Activated CD4-positive, alpha-beta T cell treated with anti-CD3 and anti-CD28 coated beads, Interleukin-2, amount 50 U/mL, for 4 hours (primary cell): ENCODE measurements around the gene ADI1.

ENCODE experiments used
- DNase-seq, 2 experiments: peaks; one replicate each; pipeline ENCODE4 v3.0.0-alpha.2; 2020

ADI1 gene, protein sequence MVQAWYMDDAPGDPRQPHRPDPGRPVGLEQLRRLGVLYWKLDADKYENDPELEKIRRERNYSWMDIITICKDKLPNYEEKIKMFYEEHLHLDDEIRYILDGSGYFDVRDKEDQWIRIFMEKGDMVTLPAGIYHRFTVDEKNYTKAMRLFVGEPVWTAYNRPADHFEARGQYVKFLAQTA

DNA sequence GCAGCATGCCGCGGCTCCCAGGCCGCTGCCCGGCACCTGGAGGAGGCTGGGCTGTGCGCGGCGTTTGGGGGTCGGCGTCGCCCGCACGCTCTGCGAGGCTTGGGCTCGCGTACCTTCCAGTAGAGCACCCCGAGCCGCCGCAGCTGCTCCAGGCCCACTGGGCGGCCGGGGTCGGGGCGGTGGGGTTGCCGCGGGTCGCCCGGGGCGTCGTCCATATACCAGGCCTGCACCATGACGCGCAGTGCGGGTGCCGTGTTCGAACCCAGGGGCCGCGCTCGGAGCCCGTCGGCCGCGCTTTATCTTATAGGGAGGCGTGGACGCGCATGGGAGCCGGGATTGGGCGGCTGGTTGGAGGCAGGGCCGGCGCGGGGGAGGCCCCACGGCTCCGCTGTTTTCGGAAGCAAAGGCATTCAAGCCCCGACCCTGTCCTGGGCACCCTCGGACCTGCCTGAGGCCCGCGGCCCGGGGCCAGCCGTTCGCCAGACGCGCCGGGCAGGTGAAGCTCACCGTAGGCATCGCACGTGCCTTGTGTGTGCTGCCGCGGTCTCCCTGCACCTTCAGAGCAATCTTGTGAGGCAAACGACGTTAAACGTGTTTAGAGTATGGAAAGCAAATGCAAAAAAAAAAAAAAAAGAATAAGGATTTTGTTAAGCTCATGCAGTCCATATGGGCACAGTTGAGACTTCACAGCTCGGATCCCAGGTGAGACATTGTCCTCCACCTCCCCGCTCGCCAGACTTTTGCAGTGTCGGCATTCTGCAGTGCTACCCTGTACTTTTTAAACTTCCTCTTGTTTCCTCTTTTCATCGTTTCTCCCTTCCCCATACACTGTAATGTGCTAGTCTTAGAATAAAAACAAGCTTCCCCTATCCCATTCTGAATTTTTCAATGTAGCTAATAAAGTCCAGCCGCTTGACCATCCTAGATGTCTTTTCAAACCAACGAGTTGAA, at the start of gene ADI1:
ADI1 (minus strand) TSS at position 277 of the 951 bp plus-strand sequence; CDS start at position 233, 44 bp downstream.
- peak; percentile 63 to 69 for DNase-seq

DNA sequence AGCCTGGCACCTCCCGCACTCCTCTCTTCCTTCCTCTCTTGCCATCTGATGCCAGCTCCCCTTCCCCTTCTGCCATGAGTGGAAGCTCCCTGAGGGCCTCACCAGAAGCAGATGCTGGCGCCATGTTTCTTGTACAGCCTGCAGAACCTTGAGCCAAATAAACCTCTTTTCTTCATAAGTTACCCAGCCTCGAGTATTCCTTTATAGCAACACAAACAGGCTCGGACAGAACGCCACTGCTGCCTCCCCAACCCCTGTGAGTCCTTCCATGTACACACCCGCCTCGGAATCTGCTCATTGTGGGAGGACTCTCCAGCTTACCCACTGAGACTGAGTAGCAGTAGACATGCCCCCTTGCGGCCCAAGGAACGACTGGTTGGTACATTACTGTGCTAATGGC, 47.5 kb upstream of the ADI1 start:
- DNase-seq = no peak

DNA sequence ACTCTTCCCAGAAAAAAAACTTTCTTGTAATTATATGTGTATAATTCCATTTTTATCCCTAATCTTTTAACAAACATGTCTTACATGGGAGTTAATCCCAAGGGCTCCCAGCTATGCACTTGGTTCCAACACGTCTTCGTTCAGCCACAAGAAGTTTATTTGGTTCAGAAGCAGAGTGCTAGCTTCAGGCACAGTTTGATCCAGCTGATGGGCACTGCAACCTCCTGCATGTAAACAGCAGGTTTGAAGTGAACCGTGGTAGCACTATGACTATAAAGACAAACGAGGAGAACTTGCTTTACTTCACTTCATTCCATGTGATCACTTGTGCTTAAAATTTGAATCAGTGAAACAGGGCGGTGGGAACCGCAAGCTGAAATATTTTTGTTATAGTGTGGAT, 45.8 kb upstream of the ADI1 start:
- no peak for DNase-seq

DNA sequence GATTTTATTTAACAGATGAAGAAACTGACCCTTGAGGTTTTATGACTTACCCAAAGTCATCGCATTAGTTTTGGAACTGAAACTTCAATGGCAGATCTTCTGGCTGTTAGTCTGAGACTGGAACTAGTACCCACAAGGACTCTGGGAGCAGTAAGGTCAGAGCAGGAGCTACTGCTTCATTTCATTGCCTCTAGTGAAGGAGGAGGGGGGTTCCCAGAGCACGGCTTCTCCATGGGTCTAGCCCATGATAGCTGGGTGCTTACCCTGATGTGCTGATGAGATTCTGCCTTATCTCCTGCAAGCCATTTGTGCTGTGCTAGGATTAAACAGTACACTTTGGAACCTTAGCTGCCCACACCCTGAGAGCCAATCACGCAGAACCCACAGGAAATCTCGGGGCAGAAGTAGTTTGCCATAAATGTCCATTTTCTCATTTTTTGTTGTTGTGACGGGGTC, 44.2 kb upstream of the ADI1 start:
- no peak for DNase-seq

DNA sequence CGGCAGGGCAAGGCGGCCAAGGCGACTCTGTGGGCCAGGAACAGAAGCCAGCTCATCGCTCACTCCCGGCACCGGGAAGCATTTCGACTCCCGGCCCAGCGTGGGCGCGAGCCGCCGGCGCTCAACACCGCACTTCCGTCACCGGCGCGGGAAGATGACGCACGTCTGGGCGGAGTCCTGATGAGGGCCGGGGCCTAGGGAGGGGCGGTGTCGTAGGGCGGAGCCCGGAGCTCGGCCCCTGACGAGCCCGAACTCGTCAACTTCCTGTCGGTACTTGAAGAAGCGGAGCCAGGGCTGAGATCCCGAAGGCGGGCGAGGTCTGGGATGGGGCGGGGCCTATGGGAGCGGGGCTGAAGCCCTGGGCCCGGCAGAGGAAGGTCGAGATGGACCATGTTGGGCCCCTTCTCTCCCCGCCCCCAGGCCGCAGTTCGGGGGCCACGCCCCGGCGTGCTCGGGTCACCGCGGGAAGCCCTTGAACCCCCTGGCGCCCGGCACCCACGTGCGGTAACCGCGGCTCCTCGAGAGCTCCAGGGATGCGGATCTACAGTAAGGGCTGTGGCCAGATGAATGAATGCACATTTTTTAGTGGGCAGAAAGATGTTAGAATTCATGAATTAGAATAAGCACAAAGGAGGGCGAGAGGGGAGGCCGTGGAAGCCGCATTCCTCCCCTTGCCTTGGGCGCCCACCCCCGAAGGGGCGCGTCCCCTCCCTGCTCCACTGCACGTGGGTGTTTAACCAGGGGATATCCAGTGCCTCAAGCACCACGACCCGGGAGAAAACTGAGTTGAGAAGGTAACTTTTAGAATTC, 39.1 kb upstream of the ADI1 start, which contains the start of gene RNASEH1:
RNASEH1 (minus strand) TSS at position 129 of the 810 bp plus-strand sequence; CDS start at position 56, 73 bp downstream.
- peak; percentile 99 for DNase-seq

DNA sequence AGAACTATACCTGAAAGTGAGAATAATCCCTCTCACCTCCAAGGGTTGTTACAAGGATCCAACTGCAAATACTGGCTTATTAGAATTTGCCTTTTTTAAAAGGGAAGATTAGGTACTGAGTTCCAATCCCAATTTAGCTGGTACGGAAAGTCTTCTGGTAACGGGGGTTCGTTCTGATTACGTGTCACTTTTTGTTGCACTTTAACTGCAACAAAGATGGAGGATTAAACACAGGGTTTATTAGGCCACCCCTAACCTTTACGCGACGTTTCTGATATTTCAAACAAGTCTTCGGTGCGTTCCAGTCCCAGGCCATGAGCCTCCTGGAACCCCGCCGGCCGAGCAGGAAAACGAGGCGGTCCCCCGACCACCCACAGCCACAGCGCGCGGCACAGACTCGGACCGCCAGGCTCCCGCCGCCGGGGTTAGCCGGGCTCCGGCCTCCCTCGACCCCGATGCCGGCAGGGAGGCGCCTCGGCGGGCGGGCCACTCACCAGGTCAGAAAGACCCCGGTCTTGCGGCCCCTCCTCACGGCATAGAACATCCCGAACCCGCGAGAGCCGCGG, 38.4 kb upstream of the ADI1 start:
- DNase-seq = no peak

DNA sequence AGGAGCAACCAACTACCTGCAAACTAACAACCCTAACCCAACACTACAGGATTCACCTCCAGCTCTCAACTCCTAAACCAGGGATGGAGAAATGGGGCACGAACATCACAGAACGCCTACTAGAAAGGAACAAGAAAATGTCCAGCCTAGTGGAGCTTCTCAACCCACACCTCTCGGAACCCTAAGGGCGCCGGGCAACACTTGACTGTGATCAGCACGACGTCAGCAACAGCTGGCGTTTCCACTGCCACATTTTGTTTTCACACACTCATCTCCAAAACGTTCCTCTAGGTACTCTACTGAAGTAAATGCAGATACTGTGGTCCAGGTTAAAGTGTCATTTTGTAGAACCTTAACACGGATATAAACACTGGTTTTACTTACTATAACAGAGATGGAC, 34.6 kb upstream of the ADI1 start:
- no peak for DNase-seq

DNA sequence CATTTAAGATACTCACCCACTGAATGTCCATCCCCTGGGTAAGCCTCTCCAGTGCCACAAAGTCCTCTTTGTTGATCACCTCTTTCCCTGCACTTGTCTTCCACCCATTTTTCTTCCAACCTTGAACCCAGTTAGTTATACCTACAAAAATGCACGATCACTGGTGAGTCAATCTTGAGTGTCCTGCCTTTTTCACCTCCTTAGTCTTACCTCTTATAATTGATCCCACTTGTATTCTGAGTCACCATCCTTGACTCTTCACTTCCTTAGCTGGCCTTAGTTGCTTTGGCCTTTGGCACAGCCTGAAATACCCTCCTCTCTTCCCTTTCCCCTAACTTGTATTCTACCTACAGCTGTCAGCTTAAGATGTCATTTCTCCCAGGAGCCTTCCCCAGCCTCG, 28.6 kb upstream of the ADI1 start:
- DNase-seq = no peak

DNA sequence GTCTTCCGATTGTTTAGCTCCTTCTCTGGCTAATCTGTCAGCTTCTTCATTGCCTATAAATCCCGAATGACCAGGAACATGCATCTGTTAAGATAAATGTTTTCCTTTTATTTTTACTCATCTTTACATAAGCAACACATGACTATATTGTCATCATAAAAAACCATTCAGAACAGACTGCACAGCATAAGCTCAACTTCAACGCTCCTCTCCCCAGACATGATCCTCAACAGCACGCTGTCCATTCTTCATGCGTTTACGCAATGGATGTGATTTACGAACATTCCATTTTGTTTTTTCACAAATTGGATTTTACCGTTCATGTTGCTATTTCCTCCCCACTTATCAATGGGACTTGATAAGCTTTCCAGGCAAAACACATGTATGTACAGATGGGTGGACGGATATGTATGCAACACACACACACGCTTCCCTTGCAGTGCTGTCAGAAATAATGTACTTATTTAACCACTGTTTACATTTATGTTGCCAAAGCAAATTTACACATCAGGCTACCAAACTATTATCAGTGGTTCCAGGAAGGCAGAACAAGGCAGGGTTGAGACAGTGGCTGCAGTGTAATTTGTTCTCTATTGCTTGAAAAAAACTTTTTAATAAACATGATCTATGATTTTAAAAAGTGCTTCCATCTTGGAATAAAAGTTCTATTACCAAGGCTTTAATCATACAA, 26.6 kb upstream of the ADI1 start:
- no peak for DNase-seq

DNA sequence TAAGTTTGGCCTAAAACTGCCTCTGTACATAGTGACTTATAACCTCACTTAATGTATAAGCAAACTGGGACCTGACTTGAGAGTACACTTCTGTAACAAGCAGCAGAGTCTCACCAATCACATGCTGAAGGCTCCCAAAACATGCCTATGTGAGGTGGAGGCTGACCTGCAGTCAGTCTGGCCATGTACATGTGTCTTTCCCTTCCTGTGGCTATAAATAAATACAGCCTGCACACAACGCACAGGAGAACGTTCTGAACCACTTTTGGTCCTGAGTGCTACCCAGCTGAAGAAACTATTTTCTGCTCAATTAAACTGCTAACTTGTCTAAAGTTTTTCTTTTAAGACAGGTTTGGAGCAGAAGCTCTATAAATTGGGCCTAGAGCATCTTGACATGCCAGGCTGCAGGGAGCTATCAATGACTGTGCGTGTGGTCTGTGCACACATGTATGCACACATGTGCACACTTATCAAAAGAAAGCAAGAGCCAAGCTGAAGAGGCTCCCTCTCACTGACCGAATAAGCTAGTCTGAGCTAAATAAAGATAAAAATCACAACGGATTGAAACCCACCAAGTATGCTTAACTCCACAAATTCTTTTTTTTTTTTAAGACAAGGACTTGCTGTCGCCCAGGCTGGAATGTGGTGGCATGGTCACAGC, 23.8 kb upstream of the ADI1 start:
- DNase-seq = no peak

DNA sequence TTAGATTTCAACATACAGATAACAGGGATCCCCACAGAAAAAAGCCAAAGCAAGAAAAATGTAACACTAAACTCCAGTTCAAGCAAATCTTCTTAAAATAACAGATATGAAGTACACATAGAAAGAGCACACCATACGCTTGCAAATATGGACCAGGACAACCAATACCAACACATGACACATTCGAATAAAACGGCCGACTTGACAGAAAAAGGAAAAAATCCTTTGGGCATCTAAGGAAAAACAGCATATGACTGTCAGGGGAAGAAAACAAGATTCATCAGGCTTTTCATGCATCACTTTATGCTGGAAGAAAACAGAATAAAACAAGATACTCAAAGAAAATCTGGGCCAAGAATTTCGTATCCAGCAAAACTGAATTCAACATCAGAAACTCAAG, 22.8 kb upstream of the ADI1 start:
- DNase-seq = no peak

DNA sequence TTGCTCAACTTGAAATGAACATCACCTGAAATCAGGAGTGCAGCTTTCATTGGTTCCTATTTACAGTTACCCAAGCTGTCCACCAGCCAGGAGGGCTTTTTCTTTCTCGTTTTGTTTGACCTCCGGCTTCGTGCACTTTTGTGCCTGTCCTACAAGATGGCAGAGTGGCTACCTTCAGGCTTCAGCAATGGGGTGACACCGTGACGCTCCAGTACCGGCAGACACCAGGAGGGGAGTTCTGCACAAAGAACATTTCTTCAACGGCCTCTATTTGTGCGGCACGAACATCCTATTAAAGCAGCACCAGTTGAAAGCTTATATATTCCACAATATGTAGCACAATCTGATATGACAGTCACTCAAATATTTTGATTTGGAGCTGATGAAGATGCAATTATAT, 20.5 kb upstream of the ADI1 start:
- DNase-seq = no peak

DNA sequence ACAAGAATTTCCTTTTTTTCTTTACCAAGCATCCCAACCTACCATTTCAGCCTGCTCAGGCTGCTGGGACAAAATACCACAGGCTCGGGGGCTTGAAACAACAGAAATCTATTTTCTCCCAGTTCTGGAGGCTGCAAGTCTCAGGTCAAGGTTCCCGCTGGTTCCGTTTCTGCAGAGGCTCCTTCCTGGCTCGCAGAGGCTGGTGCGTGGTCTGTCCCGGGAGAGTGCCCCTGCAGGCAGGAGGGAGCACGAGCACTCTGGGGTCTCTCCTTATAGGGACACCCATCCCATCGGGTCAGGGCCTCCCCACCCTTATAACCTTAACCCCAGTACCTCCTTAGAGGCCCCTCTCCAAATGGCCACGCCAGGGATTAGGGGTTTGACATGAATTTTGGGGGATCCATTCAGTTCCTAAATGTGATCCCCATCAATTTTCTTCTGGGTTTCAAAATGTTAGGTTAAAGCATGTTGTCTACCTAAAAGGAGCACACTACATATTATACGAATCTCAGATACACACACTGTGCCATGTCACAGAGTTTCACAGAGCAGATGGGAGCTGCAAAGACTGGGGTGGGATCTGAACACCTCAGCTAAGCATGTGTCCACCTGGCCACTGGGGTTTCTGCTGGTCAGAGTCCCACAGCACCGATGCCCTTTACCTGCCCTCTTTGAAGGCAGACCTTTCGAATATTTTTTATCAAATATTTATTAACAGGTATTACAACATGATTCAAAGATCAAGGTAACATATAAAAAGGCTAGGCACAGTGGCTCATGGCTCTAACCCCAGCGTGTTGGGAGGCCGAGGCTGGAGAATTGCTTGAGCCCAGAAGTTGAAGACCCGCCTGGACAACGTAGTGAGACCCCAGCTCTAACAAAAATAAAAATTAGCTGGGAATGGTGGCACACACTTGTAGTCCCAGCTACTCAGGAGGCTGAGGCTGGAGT, 17.6 kb upstream of the ADI1 start:
- no peak for DNase-seq

DNA sequence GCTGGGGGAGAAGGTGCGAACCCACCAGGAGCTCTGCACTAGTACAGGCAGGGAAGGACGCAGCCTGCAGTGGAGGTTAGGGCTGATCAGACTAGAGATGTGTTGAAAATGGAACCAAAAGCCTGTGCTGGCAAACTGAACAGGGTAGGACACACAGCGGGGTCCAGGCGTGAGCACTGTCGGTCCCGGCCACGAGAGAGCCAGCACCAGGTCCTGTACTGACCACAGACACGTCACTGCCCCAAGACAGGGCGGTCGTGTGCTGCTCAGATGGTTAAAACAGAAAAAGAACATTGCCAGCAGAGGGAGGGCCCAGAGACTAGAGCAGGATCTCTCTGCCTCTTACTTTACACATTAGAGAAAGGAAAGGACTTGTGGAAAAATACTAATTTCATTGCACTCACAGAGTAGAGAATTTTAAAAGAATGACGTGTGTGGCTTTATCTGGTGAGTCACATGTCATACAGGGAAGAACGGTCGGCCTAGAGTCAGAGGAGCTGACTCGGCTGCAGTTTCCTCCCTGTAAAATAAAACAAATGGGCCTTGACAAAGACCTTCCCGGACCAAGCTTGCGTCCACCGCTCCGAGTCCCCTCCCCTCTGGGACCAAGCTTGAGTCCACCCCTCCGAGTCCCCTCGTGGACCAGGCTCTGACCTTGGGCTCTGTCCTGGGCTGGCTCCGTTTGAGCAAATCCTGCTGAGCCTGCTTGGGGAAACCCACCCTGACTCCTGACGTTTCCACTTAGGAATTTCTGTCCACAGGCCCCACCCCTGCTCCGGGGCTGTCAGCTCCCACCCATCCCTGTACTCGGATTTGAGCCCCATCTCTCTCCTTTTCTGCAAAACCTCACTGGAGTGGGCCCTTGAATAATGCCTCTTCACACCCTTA, 16.7 kb upstream of the ADI1 start:
- DNase-seq = no peak

DNA sequence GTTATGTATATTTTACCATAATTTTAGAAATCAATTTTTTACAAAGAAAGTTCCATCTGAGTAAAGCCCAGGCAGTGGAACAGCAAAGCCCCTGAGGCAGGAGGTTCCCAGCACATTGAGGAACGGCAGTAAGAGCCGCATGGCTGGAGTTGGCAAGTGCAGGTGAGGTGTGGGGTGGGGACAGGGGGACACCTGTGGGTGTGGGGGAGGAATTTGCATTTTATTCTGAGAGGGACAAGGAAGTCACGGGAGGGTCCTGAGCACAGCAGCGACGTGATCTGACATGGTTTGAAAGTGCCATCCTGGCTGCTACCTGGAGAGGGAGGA, 16.1 kb upstream of the ADI1 start:
- DNase-seq = no peak

DNA sequence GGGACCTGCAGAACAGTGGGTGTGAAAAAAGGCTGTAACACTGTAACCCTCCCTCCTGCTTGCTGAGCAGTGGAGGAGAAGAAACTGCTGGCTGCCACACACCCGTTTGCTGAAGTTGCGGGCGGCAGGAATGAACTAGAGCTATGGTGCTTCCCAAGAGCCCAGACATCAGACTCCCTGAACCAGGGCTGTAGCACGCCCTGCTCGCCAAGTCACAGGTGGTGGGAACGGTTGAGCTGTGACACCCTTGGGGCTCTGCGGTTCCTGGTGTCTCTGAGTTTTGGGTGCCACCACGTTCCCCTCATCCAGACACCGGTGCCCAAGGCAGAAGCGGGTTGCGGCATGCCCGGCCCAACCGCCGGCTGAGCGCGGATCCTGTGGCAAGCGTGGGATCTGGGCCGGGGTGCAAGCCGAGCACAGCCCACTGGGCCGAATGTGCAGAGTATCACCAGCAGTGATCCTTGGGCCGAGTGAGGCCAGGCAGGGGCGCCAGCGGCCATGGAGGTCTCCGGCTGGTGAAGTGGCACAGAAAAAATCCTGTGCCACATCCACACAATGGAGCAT, 15.0 kb upstream of the ADI1 start:
- no peak for DNase-seq

DNA sequence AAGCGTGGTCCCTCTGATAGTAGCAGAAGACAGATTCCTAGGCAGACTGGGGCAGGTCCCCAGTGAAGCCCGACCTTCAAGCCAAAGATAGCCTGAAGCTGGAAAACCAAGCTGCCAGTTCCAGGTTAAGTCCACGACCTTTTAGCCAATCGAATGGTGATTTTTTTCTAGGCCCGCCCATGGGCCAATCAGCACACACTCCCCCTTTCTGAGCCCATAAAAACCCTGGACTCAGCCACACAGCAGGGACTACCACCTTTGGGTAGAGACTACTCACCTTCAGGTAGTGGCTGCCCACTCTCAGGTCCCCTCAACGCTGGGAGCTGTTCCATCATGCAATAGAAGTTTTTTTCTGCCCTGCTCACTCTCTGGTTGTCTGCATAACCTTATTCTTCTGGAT, 14.5 kb upstream of the ADI1 start:
- no peak for DNase-seq

DNA sequence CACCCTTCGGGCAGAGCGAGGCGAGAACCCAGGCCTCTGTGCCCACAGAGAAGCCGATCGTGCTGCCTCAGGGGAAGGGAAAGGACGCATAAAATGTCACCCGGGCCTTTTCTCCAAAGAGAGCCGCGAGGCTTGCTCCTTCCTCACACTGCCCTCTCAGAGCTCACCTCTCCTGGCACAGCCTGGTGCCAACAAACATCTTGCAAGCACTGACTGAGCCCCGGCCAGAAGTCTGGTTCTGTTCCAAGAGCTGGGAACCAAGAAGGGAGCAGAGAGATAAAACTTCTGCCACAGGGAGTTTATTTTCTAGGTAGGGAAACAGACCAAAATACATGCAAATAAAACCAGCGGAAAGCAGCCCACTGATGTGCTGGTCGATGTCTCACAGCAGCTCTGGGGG, 13.6 kb upstream of the ADI1 start:
- no peak for DNase-seq

DNA sequence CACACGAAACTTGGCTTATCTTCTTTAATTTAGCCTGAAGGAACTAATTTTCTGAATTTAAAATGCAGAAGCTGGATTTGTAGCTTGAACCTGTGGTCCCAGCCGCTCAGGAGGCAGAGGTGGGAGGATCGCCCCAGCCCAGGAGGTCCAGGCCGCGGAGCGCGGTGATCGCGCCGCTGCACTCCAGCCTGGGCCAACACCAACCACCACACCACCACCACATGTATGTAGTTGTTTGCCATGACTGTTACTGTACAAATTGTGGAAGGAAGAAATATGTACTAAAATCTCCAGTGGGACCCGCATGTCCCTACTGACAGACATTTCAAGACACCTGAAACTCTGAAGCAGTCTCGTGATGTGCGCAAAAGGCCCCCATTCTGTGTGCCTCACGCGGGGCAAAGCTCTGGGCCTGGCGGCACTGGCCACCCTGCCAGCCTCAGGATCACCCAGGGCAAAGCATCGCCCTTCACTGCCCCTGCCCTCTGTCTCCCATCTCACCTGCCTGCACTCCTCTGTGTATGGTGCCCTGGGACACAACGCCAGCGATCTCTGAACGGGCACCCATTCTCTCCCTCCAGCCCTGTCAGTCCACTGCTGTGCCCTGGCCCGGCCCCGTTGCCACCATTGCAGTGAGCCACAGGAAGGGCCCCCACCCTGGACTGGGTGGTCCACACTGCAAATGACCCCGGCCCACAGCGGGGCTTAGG, 10.1 kb upstream of the ADI1 start:
- DNase-seq = no peak
